Measurements from ENCODE around the gene AGAP1. TPM values are rescaled to one million over a fixed set of nuclear protein-coding genes. Genes with fewer than 3 reads are reported as not detected.
A peak's percentile ranks its signal among the peaks of the same experiment; 100 is the strongest.

AGAP1 gene
- total and polyA plus RNA-seq, 8 donors: 5.0 to 27.6 (median 17.4) TPM

DNA sequence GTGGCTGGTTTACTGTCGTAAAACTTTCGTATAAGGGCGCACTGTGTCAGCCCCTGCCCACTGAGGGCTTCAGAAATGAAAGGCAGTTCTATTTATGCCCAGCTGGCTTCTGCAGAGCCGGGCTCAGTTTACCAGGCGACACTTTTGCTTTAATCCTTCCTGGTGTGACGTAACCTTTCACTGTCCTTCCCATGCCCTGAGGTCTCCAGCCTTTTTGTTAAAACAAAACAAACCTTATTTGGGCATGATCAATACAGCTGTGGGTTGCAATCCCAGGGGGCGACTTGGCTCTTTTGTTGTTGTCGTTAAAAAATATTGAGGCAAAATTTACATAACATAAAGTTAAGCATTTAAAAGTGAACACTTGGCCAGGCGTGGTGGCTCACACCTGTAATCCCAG is 85.3 kb downstream of the AGAP1 start:
- ATAC-seq: no peak
- Histone ChIP-seq H3K4me3 (no peak overlapping the region), H3K4me1 (no peaks in the 10 kb centered on the region), H3K9me3 (no peaks in the 10 kb centered on the region), H3K27me3 (no peaks in the 10 kb centered on the region), H3K36me3 (no peaks in the 10 kb centered on the region), H3K27ac (peak overlapping the region in 1 of 4 donors; percentile 5)
- TF ChIP-seq, protein P1, sequence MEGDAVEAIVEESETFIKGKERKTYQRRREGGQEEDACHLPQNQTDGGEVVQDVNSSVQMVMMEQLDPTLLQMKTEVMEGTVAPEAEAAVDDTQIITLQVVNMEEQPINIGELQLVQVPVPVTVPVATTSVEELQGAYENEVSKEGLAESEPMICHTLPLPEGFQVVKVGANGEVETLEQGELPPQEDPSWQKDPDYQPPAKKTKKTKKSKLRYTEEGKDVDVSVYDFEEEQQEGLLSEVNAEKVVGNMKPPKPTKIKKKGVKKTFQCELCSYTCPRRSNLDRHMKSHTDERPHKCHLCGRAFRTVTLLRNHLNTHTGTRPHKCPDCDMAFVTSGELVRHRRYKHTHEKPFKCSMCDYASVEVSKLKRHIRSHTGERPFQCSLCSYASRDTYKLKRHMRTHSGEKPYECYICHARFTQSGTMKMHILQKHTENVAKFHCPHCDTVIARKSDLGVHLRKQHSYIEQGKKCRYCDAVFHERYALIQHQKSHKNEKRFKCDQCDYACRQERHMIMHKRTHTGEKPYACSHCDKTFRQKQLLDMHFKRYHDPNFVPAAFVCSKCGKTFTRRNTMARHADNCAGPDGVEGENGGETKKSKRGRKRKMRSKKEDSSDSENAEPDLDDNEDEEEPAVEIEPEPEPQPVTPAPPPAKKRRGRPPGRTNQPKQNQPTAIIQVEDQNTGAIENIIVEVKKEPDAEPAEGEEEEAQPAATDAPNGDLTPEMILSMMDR (IDR thresholded peaks at IDR 0.05): no peak
- WGBS, 2 donors: 91% methylated on average over 9 of the region's 9 CpGs
- no peak for FAIRE-seq
- DNase-seq: no peak
- intact Hi-C loops (cut with DNase I): no loop called here

- FAIRE-seq (no peak), DNase-seq (no peak), ATAC-seq (no peak)
- Histone ChIP-seq H3K36me3 (no peaks in the 10 kb centered on the region), H3K9me3 (no peaks in the 10 kb centered on the region), H3K4me3 (no peak overlapping the region), H3K27ac (no peak overlapping the region), H3K27me3 (no peaks in the 10 kb centered on the region), H3K4me1 (no peaks in the 10 kb centered on the region)
- TF ChIP-seq, protein P1 (IDR thresholded peaks at IDR 0.05): no peak
- WGBS, 2 donors: 89 to 93% methylated on average over 7 of the region's 7 CpGs
- intact Hi-C loops (cut with DNase I): no loop called here
These were observed 86.7 kb downstream of the AGAP1 start for GRCh38 chr2:235580426-235581157.

DNA sequence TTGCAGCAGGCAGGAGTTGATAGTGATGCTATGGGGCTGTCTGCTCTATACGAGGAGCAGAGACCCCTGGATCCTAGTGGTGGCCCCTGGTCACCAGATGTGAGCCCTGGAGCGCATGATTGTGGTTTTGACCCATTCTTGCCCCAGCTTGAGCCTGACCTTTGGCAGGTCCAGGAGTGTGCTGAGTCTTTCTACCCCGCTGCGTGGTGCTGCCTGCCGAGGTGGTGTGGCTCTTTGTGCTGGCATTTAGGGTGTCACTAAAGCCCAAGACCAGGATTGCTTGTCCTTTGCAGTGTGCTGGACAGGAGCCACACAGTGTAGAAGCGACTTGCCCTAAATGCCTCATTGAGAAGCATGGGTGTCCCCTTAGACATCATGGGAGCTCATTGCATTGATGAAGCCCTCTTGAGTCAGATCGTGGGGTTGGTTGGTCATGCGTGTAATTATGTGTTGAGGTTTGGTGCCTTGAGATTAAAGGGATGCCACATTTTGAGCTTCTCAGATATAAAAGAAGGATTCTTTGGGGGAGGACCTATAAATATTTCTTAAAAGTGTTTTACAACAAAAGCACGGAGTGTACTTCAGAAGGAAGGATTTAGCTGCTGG is 88.3 kb downstream of the AGAP1 start:
- no peaks in the 10 kb centered on the region for H3K9me3 ChIP-seq
- no peaks in the 10 kb centered on the region for H3K36me3 ChIP-seq
- DNase-seq: no peak
- ATAC-seq: no peak
- no peaks in the 10 kb centered on the region for H3K27me3 ChIP-seq
- H3K27ac ChIP-seq: no peak overlapping the region
- no peaks in the 10 kb centered on the region for H3K4me1 ChIP-seq
- no peak for FAIRE-seq
- no peak overlapping the region for H3K4me3 ChIP-seq
- TF ChIP-seq, protein P1 (IDR thresholded peaks at IDR 0.05): no peak
- intact Hi-C loops (cut with DNase I): no loop called here
- 91 to 96% methylated on average over 9 of the region's 9 CpGs for WGBS, 2 donors

DNA sequence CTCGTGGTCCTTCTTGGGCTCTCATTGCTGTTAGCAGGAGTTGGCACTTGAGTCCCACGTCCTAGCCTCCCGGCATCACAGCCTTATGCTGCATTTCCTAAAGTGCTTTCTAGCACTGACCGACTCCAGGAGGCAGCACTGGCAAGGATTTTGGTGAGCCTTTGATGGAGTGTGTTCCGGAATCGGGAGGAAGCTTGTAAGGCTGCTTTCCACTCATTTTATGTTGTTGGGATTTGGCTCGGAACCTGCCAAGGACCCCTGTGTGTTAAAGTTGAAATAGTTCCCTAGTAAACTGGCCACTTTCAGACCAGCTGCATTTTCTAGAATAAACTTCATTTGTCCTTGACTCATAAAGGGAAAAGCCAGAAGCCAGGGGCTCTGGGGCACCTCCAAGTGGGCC is 88.9 kb downstream of the AGAP1 start:
- Histone ChIP-seq H3K4me1 (no peaks in the 10 kb centered on the region), H3K27ac (no peak overlapping the region), H3K36me3 (no peaks in the 10 kb centered on the region), H3K9me3 (no peaks in the 10 kb centered on the region), H3K4me3 (no peak overlapping the region), H3K27me3 (no peaks in the 10 kb centered on the region)
- WGBS, 2 donors: 75 to 82% methylated on average over 7 of the region's 7 CpGs
- no peak for FAIRE-seq
- TF ChIP-seq, protein P1 (IDR thresholded peaks at IDR 0.05): no peak
- ATAC-seq: no peak
- DNase-seq: no peak
- intact Hi-C loops (cut with DNase I): no loop called here

DNA sequence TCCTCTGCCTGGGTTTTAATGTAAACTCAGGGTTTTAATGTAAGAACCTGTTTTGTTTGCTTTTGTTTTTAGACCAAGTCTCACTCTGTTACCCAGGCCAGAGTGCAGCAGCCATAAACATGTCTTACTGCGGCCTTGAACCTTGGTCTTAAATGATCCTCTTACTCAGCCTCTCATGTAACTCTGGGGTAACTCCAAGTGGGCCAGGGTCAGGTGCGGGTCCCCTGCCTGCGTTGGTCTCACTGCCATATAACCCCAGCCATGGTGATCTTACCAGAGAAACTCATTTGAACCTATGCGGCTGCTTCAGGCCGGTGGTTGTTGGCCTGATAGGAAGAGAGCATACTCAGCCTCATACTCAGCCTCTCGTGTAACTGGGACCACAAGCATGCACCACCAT is 89.3 kb downstream of the AGAP1 start:
- Histone ChIP-seq H3K27me3 (no peaks in the 10 kb centered on the region), H3K27ac (no peak overlapping the region), H3K4me3 (no peak overlapping the region), H3K9me3 (no peaks in the 10 kb centered on the region), H3K36me3 (no peaks in the 10 kb centered on the region), H3K4me1 (peaks cover 0 to 1% (median 0%) of the 10 kb centered on the region in 3 donors)
- peak in 2 of 4 donors; percentile 27 to 46 for ATAC-seq
- intact Hi-C loops (cut with DNase I): no loop called here
- TF ChIP-seq, protein P1 (IDR thresholded peaks at IDR 0.05): no peak
- WGBS, 2 donors: 73 to 78% methylated on average over 6 of the region's 6 CpGs
- no peak for FAIRE-seq
- no peak for DNase-seq
